KOPT-K1 (cell line): ENCODE data around the gene SLX9.
"Not testable (repeated sequence)": the region's sequence is repeated elsewhere in the genome, so short reads cannot be mapped to it uniquely, and the experiment has no call there.

Source experiments
- H3K27ac ChIP-seq: fragments of 200-600 bp; sonication (generic); 2 replicates; pipeline ENCODE4 v1.5.1; 2016; ENCODE audit warnings: antibody characterized with exemption, mild to moderate bottlenecking, low read depth, low read length; ENCODE audit not compliant: poor library complexity, severe bottlenecking
- H3K36me3 ChIP-seq: fragments of 200-600 bp; sonication (generic); 2 replicates; pipeline ENCODE4 v1.5.1; 2017; ENCODE audit warnings: antibody characterized with exemption, mild to moderate bottlenecking, low read length, moderate library complexity; ENCODE audit not compliant: insufficient read depth
- H3K9me3 ChIP-seq: fragments of 200-600 bp; sonication (generic); 2 replicates; pipeline ENCODE4 v1.5.1; 2017; ENCODE audit warnings: antibody characterized with exemption, low read length, mild to moderate bottlenecking; ENCODE audit not compliant: insufficient read depth, poor library complexity, severe bottlenecking

SLX9 gene

GRCh38 chr21:45017039-45017960, 77.5 kb downstream of the SLX9 start:
- H3K36me3 ChIP-seq: no peaks in the 10 kb centered on the region
- no peak overlapping the region for H3K27ac ChIP-seq
- no peaks in the 10 kb centered on the region for H3K9me3 ChIP-seq

- Histone ChIP-seq H3K36me3 (no peaks in the 10 kb centered on the region), H3K27ac (no peak overlapping the region), H3K9me3 (peaks cover under 1% of the 10 kb centered on the region)
These were observed 78.6 kb downstream of the SLX9 start for GRCh38 chr21:45018131-45019075.

- no peaks in the 10 kb centered on the region for H3K36me3 ChIP-seq
- H3K9me3 ChIP-seq: peaks cover 4% of the 10 kb centered on the region
- no peak overlapping the region for H3K27ac ChIP-seq
These were observed 79.5 kb downstream of the SLX9 start for GRCh38 chr21:45019076-45019886.

GRCh38 chr21:45019887-45020537, 80.2 kb downstream of the SLX9 start:
- Histone ChIP-seq H3K9me3 (peaks cover 4% of the 10 kb centered on the region), H3K27ac (no peak overlapping the region), H3K36me3 (no peaks in the 10 kb centered on the region)

GRCh38 chr21:45020629-45021427, 81.0 kb downstream of the SLX9 start:
- Histone ChIP-seq H3K36me3 (no peaks in the 10 kb centered on the region), H3K27ac (no peak overlapping the region), H3K9me3 (peaks cover 4% of the 10 kb centered on the region)

GRCh38 chr21:45021428-45022347, 81.9 kb downstream of the SLX9 start:
- Histone ChIP-seq H3K9me3 (peaks cover 4% of the 10 kb centered on the region), H3K27ac (no peak overlapping the region), H3K36me3 (no peaks in the 10 kb centered on the region)

- peaks cover 4% of the 10 kb centered on the region for H3K9me3 ChIP-seq
- H3K36me3 ChIP-seq: no peaks in the 10 kb centered on the region
- no peak overlapping the region for H3K27ac ChIP-seq
These were observed 82.5 kb downstream of the SLX9 start for GRCh38 chr21:45022348-45022675.

- H3K36me3 ChIP-seq: no peaks in the 10 kb centered on the region
- peaks cover 4% of the 10 kb centered on the region for H3K9me3 ChIP-seq
- no peak overlapping the region for H3K27ac ChIP-seq
These were observed 82.9 kb downstream of the SLX9 start for GRCh38 chr21:45022736-45023135.

- H3K9me3 ChIP-seq, H3K27ac ChIP-seq, H3K36me3 ChIP-seq: not testable (repeated sequence)
These were observed 84.7 kb downstream of the SLX9 start for GRCh38 chr21:45024516-45024915.

- H3K27ac ChIP-seq: no peak overlapping the region
- peaks cover 4% of the 10 kb centered on the region for H3K9me3 ChIP-seq
- H3K36me3 ChIP-seq: no peaks in the 10 kb centered on the region
These were observed 86.4 kb downstream of the SLX9 start for GRCh38 chr21:45026066-45026745.
